Germinal center (tissue), 1 donor: ENCODE data around the gene AKR1C1.
"Not testable (repeated sequence)": the region's sequence is repeated elsewhere in the genome, so short reads cannot be mapped to it uniquely, and the experiment has no call there.

Source experiments
- DNase-seq: peaks from one replicate; pipeline ENCODE4 v3.0.0; 2012; ENCODE audit warnings: mixed read lengths, low spot score

Gene AKR1C1

GRCh38 chr10:5018671-5019277 lies 55.6 kb downstream of the AKR1C1 start:
- DNase-seq: not testable (repeated sequence)

GRCh38 chr10:5019770-5020612 lies 56.8 kb downstream of the AKR1C1 start:
- DNase-seq: not testable (repeated sequence)

DNA sequence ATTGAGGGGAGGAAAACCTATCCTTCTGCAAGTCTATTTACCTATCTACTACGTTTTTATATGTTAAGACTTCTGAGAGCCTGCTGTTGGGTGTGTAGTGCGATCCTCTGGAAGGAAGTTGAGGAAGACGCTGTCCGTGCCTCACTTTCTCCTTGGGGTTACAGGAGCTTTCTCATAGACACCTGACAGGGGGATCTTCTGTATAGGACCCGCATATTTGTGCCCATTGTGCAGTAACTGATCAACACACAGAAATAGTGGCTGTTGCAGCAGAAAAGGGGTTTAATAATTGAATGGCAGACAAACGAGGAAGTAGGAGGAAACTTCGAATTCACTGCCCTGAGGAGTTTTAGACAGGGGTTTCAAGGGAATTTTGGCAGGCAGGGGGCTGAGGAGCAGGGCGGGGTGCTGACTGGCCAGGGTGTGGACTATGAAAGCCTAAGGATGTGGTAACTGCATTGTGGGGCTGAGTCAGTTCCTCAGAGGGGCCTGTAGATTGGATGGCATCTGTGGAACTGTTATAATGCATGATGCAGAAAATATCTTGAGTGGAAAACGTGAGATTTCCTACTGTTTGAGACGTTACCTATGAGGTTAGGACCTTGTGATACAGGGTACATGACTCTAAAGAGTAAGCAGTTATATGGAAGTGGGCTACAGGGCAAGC lies 58.5 kb downstream of the AKR1C1 start:
- DNase-seq: not testable (repeated sequence)

DNA sequence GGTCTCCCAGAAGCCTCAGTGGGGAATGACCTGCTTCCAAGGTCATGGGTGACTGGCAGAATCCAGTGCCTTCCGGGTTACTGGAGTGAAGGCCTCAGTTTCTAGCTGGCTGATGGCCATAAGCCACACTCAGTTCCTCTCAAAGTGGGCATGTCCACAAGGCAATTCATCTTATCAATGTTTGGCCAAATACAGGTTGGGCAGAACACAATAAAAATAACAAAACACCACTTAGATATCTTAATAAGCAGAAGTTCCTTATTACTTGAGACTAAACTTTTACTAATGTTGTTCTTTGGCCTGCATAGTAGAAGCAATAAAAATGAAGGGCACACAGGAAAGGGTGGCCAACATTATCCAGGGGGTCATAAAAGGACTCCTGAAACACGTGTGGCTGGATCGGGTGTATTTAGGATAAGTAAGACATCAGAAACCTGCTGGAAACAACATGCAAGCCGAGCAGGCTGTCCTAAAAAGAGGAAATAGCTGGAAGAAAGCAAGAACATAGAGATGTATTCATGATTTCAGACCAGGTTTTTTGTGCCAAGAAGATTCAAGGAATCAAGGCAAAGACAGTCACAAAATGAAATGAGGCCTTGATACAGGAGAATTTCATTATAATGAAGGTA lies 60.1 kb downstream of the AKR1C1 start:
- no peak for DNase-seq

DNA sequence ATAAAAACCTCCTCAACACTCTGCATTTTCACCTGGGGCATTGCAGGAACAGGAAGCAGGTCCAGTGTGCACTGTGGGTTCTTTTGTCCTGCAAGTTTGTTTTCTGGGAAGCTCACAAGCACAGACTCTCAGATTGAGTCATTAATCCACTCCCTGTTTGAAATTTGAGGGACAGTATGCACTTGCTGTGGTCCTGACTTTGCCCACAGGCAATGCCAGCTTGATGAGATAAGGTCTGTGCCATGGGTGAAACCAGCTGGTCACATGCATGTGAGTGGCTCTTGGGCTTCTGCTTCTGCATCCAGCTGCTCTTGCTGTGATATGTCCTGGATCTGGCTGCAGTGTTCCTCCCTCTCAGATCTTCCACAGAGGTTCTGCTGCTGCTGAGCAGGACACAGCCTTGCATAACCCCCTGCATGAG lies 62.3 kb downstream of the AKR1C1 start:
- DNase-seq: not testable (repeated sequence)

- no peak for DNase-seq
Observed at GRCh38 chr10:5030989-5031388, 67.8 kb downstream of the AKR1C1 start.

- DNase-seq: not testable (repeated sequence)
Observed at GRCh38 chr10:5031588-5031987, 68.4 kb downstream of the AKR1C1 start.

- not testable (repeated sequence) for DNase-seq
Observed at GRCh38 chr10:5032444-5032843, 69.2 kb downstream of the AKR1C1 start.
